ENCODE data around the gene TLR10. TPM values are rescaled to one million over a fixed set of nuclear protein-coding genes. Genes with fewer than 3 reads are reported as not detected.

Gene TLR10
- total and polyA plus RNA-seq, 9 of the 15 experiments (the other 6 are each of a cell fraction or from before 2014, with no cell fraction given): 0.03 to 0.05 TPM; not detected in 7

DNA sequence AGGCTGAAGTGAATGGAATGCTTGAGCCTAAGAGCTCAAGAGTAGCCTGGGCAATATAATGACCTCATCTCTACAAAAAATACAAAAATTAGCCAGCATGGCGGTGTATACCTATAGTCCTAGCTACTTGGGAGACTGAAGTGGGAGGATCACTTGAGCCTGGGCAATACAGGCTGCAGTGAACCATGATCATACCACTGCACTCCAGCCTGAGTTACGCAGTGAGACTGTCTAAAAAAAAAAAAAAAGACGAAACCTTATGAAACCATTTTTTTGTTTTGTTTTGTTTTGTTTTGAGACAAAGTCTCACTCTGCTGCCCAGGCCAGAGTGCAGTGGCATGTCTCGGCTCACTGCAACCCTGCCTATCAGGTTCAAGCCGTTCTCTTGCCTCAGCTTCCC lies 36.9 kb downstream of the TLR10 start (continued):
- TF ChIP-seq CLOCK (CRISPR knock-in tag; IDR thresholded peaks at IDR 0.05; ENCODE audit: borderline replicate concordance) (no peak), HES1 (IDR thresholded peaks at IDR 0.05; ENCODE audit: low read depth) (no peak)

- no peak for FAIRE-seq
- no peak for DNase-seq (ENCODE audit: extremely low read depth in 1 of 4, low spot score in 3 of 4)
- Histone ChIP-seq H2AFZ (ENCODE audit: low read depth, low read length) (no peak overlapping the region), H3K27ac (ENCODE audit: extremely low read depth, low read depth, low read length) (no peak overlapping the region), H3K9me3 (replicated peaks; ENCODE audit: control insufficient read depth, insufficient read depth, low read depth, low read length) (0 out of 2 replicates have a peak, but pooled peaks cover 2% of the 10 kb centered on the region), H4K20me1 (replicated peaks; ENCODE audit: control insufficient read depth, insufficient read depth, low read length) (no peaks in the 10 kb centered on the region), H3K27me3 (ENCODE audit: control insufficient read depth in 2 of 2, insufficient read depth in 2 of 2, low read length in 2 of 2) (peaks cover 0 to 4% of the 10 kb centered on the region in 2 experiments; a peak in 1 of 5 replicates), H3K9me1 (ENCODE audit: control insufficient read depth, insufficient read depth, low read length) (no peaks in the 10 kb centered on the region), H3K9ac (ENCODE audit: insufficient read depth in 1 of 2, low read depth in 2 of 2, low read length in 2 of 2) (no peak overlapping the region), H3K4me3 (no peak overlapping the region), H3K36me3 (ENCODE audit: control insufficient read depth, insufficient read depth, low read length) (no peaks in the 10 kb centered on the region), H3K79me2 (ENCODE audit: control insufficient read depth, insufficient read depth, low read length) (no peaks in the 10 kb centered on the region), H3K4me1 (replicated peaks in 1 of 2; ENCODE audit: control insufficient read depth in 2 of 2, insufficient read depth in 2 of 2, low read length in 2 of 2) (no peaks in the 10 kb centered on the region), H3K4me2 (ENCODE audit: insufficient read depth, low read length) (no peak overlapping the region)
- ChIA-PET POLR2A (no interaction called here), CTCF (ENCODE audit: low intra/inter-chr PET ratio) (no interaction called here)
- in situ Hi-C loops (cut with MboI) (no loop called here), intact Hi-C loops (cut with micrococcal nuclease) (no loop called here)
- WGBS (ENCODE audit: insufficient coverage, low coverage, missing lambda C conversion rate): 50% methylated on average over 1 of the region's 1 CpG
- no TSS peak for BruUV-seq (replicated peaks)
- no peak for ATAC-seq
- TF ChIP-seq PCBP1 (IDR thresholded peaks at IDR 0.05; ENCODE audit: low read depth, low read length, poor library complexity, severe bottlenecking) (no peak), SP2 (IDR thresholded peaks at IDR 0.05; ENCODE audit: extremely low read depth, low read depth, low read length, poor library complexity, severe bottlenecking) (no peak), TRIM28 (IDR thresholded peaks at IDR 0.05) (no peak), PRPF4 (IDR thresholded peaks at IDR 0.05; ENCODE audit: insufficient read depth, low read depth, low read length, poor library complexity, severe bottlenecking) (no peak), CHD2 (IDR thresholded peaks at IDR 0.05; ENCODE audit: low read depth, low read length) (no peak), ZNF197 (CRISPR knock-in tag; IDR thresholded peaks at IDR 0.05; ENCODE audit: low read depth) (no peak), ZNF184 (CRISPR knock-in tag; IDR thresholded peaks at IDR 0.05) (no peak), ZEB2 (IDR thresholded peaks at IDR 0.05) (no peak)
- TF ChIP-seq, protein P1, sequence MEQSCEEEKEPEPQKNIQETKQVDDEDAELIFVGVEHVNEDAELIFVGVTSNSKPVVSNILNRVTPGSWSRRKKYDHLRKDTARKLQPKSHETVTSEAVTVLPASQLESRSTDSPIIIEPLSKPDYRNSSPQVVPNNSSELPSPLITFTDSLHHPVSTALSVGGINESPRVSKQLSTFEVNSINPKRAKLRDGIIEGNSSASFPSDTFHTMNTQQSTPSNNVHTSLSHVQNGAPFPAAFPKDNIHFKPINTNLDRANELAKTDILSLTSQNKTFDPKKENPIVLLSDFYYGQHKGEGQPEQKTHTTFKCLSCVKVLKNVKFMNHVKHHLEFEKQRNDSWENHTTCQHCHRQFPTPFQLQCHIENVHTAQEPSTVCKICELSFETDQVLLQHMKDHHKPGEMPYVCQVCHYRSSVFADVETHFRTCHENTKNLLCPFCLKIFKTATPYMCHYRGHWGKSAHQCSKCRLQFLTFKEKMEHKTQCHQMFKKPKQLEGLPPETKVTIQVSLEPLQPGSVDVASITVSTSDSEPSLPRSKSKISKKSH (CRISPR knock-in tag; IDR thresholded peaks at IDR 0.05): no peak
- TF ChIP-seq, protein P2, sequence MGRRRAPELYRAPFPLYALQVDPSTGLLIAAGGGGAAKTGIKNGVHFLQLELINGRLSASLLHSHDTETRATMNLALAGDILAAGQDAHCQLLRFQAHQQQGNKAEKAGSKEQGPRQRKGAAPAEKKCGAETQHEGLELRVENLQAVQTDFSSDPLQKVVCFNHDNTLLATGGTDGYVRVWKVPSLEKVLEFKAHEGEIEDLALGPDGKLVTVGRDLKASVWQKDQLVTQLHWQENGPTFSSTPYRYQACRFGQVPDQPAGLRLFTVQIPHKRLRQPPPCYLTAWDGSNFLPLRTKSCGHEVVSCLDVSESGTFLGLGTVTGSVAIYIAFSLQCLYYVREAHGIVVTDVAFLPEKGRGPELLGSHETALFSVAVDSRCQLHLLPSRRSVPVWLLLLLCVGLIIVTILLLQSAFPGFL (CRISPR knock-in tag; IDR thresholded peaks at IDR 0.05): no peak
- TF ChIP-seq, protein P3, sequence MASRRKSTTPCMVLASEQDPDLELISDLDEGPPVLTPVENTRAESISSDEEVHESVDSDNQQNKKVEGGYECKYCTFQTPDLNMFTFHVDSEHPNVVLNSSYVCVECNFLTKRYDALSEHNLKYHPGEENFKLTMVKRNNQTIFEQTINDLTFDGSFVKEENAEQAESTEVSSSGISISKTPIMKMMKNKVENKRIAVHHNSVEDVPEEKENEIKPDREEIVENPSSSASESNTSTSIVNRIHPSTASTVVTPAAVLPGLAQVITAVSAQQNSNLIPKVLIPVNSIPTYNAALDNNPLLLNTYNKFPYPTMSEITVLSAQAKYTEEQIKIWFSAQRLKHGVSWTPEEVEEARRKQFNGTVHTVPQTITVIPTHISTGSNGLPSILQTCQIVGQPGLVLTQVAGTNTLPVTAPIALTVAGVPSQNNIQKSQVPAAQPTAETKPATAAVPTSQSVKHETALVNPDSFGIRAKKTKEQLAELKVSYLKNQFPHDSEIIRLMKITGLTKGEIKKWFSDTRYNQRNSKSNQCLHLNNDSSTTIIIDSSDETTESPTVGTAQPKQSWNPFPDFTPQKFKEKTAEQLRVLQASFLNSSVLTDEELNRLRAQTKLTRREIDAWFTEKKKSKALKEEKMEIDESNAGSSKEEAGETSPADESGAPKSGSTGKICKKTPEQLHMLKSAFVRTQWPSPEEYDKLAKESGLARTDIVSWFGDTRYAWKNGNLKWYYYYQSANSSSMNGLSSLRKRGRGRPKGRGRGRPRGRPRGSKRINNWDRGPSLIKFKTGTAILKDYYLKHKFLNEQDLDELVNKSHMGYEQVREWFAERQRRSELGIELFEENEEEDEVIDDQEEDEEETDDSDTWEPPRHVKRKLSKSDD (conservative IDR thresholded peaks at IDR 0.05; ENCODE audit: low read length): no peak
Observed at GRCh38 chr4:38743866-38744265, 38.9 kb downstream of the TLR10 start.

All from K562 (cell line).